Breast epithelium (tissue), 4 donors: ENCODE measurements around the gene SLC34A3. TPM values are rescaled to one million over a fixed set of nuclear protein-coding genes. Genes with fewer than 3 reads are reported as not detected.
"Not testable (repeated sequence)": the region's sequence is repeated elsewhere in the genome, so short reads cannot be mapped to it uniquely, and the experiment has no call there.

ENCODE experiments used
- DNase-seq, 2 donors: peaks; one replicate each; pipeline ENCODE4 v3.0.0-alpha.2; 2019; ENCODE audit warnings: low spot score in 2 of 2
- H3K27ac ChIP-seq, 2 donors: fragments of 200-600 bp; sonication (generic) in 1 of 2; one replicate each; pipeline ENCODE4 v1.5.1; 2016 to 2019; ENCODE audit warnings: mild to moderate bottlenecking in 1 of 2
- H3K27me3 ChIP-seq, 2 donors: fragments of 200-600 bp; sonication (generic) in 1 of 2; one replicate each; pipeline versions ENCODE4 v1.5.1 to v1.6.0; 2017 to 2019; ENCODE audit warnings: control low read depth in 1 of 2, mild to moderate bottlenecking in 1 of 2
- H3K36me3 ChIP-seq: fragments of 200-600 bp; one replicate; pipeline ENCODE4 v1.5.1; 2019
- H3K4me1 ChIP-seq, 2 donors: fragments of 200-600 bp; sonication (generic); one replicate each; pipeline ENCODE4 v1.5.1; 2016 to 2019; ENCODE audit warnings: control low read depth in 1 of 2
- H3K4me3 ChIP-seq, 3 donors: fragments of 200-600 bp; sonication (generic); 1 replicate in 2 of 3; 2 replicates in 1 of 3; pipeline ENCODE4 v1.5.1; 2016 to 2019; ENCODE audit warnings: mild to moderate bottlenecking in 3 of 3, moderate library complexity in 2 of 3
- H3K9me3 ChIP-seq, 2 donors: fragments of 200-600 bp; sonication (generic) in 1 of 2; one replicate each; pipeline ENCODE4 v1.5.1; 2016 to 2019; ENCODE audit warnings: control low read depth in 1 of 2
- CTCF ChIP-seq, 3 donors: fragments of 450-650 bp; IDR thresholded peaks; one replicate each; pipeline ENCODE4 v1.5.1; 2016 to 2017; ENCODE audit warnings: antibody characterized with exemption in 3 of 3, mild to moderate bottlenecking in 3 of 3, moderate library complexity in 3 of 3
- POLR2A ChIP-seq: fragments of 450-650 bp; IDR thresholded peaks from one replicate; pipeline ENCODE4 v1.6.1; 2016; ENCODE audit warnings: antibody characterized with exemption, mild to moderate bottlenecking, moderate library complexity
- POLR2AphosphoS5 ChIP-seq, 3 donors: sonication (generic); formaldehyde crosslinking; IDR thresholded peaks; one replicate each; pipeline ENCODE4 v1.6.1; 2017; ENCODE audit warnings: antibody characterized with exemption in 3 of 3
- intact Hi-C: fragments of 100-400 bp; cut with DNase I; formaldehyde crosslinking; loops from one replicate; pipeline ENCODE4 v1.15.1; 2023; ENCODE audit warnings: low total_unique reads
- total RNA-seq, 3 donors: library from RNA; depleted of rRNA; stranded (reverse); fragments of >200 nt; gene quantifications; one replicate each; pipeline ENCODE4 v1.1.0, GENCODE V29; 2016

The SLC34A3 gene
- total RNA-seq, 3 donors from 2014 or later: not detected

- Histone ChIP-seq H3K4me3 (peak within 1 kb of the TSS; percentile 71 to 98 (median 76)), H3K9me3 (no peaks in the 10 kb centered on the region), H3K27ac (peak within 1 kb of the TSS; percentile 91 to 99), H3K27me3 (peaks cover 0 to under 1% of the 10 kb centered on the region in 2 donors), H3K36me3 (no peaks in the 10 kb centered on the region), H3K4me1 (peaks cover 5 to 26% of the 10 kb centered on the region in 2 donors)
- intact Hi-C loops: no loop called here
- DNase-seq: peak; percentile 99 to 100
- TF ChIP-seq POLR2AphosphoS5 (IDR thresholded peaks at IDR 0.05) (peak; percentile 100), POLR2A (peak; percentile 99), CTCF (IDR thresholded peaks at IDR 0.05) (peak; percentile 3 to 31 (median 10))
These were observed 10.3 kb downstream of the SLC34A3 start, which contains the start of gene TUBB4B for GRCh38 chr9:137240841-137241489. Gene TUBB4B, plus strand, starts transcription at chr9:137241287. Its CDS starts 74 bp downstream, at chr9:137241361.

GRCh38 chr9:137241490-137242268 is 11.0 kb downstream of the SLC34A3 start:
- H3K9me3 ChIP-seq: no peaks in the 10 kb centered on the region
- H3K4me3 ChIP-seq: peak overlapping the region; percentile 71 to 98 (median 76)
- peaks cover 5 to 19% of the 10 kb centered on the region in 2 donors for H3K4me1 ChIP-seq
- peak in 1 of 2 donors; percentile 51 for DNase-seq
- no peaks in the 10 kb centered on the region for H3K36me3 ChIP-seq
- H3K27me3 ChIP-seq: no peaks in the 10 kb centered on the region
- intact Hi-C loops: no loop called here
- peak overlapping the region; percentile 83 to 99 for H3K27ac ChIP-seq
- TF ChIP-seq POLR2AphosphoS5 (IDR thresholded peaks at IDR 0.05): peak in 1 of 3 donors; percentile 48
- no peak for TF ChIP-seq CTCF (IDR thresholded peaks at IDR 0.05)

- DNase-seq: no peak
- peak overlapping the region; percentile 83 to 99 for H3K27ac ChIP-seq
- TF ChIP-seq POLR2AphosphoS5 (IDR thresholded peaks at IDR 0.05) (peak in 1 of 3 donors; percentile 54), POLR2A (no peak), CTCF (IDR thresholded peaks at IDR 0.05) (no peak)
- no peaks in the 10 kb centered on the region for H3K36me3 ChIP-seq
- H3K4me1 ChIP-seq: peaks cover 5 to 14% of the 10 kb centered on the region in 2 donors
- H3K9me3 ChIP-seq: no peaks in the 10 kb centered on the region
- H3K4me3 ChIP-seq: peak overlapping the region; percentile 71 to 98 (median 76)
- no peaks in the 10 kb centered on the region for H3K27me3 ChIP-seq
- intact Hi-C loops: no loop called here
These were observed 11.8 kb downstream of the SLC34A3 start for GRCh38 chr9:137242269-137243203.

- H3K27ac ChIP-seq: peak overlapping the region in 1 of 2 donors; percentile 30
- H3K4me1 ChIP-seq, H3K4me3 ChIP-seq, intact Hi-C loops, DNase-seq, H3K27me3 ChIP-seq, H3K36me3 ChIP-seq, H3K9me3 ChIP-seq: not testable (repeated sequence)
These were observed 12.5 kb downstream of the SLC34A3 start for GRCh38 chr9:137243266-137243625.
